ENCODE results near the gene HMGN5. TPM values are rescaled to one million over a fixed set of nuclear protein-coding genes. Genes with fewer than 3 reads are reported as not detected.

Gene HMGN5, protein sequence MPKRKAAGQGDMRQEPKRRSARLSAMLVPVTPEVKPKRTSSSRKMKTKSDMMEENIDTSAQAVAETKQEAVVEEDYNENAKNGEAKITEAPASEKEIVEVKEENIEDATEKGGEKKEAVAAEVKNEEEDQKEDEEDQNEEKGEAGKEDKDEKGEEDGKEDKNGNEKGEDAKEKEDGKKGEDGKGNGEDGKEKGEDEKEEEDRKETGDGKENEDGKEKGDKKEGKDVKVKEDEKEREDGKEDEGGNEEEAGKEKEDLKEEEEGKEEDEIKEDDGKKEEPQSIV
- 11.4 and 13.0 TPM in 2 replicates for total RNA-seq (2021)
- long read RNA-seq, partial matches to known transcripts = 2 of 6 reads
- long read RNA-seq, other reads (novel, unspliced or antisense) = 1 of 6 reads

DNA sequence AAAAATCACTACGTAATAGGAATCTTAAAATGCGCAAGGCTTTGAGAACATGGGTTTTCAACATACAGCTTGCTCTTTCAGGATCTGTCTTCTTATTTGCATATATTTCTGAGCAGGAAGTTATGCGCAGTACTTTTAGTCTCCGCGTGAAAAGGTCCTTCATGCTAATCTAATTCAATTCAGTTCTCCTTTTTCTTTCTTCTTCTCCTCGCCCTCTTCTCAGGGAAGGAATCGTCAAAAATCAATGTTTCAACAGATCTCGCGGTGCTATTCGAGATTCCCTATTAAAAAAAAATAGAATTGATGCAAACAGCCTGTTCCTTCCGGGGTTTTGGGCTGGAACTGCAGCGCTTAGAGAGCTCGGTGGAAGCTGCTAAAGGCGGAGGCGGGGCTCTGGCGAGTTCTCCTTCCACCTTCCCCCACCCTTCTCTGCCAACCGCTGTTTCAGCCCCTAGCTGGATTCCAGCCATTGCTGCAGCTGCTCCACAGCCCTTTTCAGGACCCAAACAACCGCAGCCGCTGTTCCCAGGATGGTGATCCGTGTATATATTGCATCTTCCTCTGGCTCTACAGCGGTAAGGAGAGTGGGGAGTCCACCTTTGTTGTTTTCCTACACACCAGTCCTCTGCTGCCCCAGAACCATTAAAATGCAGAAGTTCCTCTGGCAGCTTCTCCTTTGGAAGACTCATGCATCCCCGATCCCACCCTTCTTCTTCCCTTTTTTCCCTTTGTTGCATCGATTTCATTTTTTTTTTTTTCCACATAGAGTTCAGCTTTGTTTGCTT, at the start of gene HMGN5, which contains the start of gene SH3BGRL:
Gene HMGN5, minus strand, starts transcription at position 243 of the 785 bp plus-strand sequence. CDS start 80,364 bp downstream, outside the sequence.
Gene SH3BGRL, plus strand, starts transcription at position 432 of the 785 bp plus-strand sequence. Its CDS starts 99 bp downstream, at position 531.
- Histone ChIP-seq H3K4ac (ENCODE audit: low read depth, low read length) (no peak within 1 kb of the TSS; the same call in 1 of the 2 replicates), H3K18ac (ENCODE audit: insufficient read length, low read depth, low read length) (peak within 1 kb of the TSS; percentile 86), H3K4me1 (ENCODE audit: insufficient read depth, low read length) (no peaks in the 10 kb centered on the region), H3T11ph (ENCODE audit: low read length) (no peak within 1 kb of the TSS), H3K56ac (ENCODE audit: insufficient read length, low read depth, low read length) (no peak within 1 kb of the TSS), H3K14ac (ENCODE audit: insufficient read depth, low read length) (peak within 1 kb of the TSS; percentile 80; the same call in 1 of the 2 replicates), H3K23me2 (ENCODE audit: insufficient read length, low read depth, low read length, poor library complexity, severe bottlenecking) (peaks cover 3% of the 10 kb centered on the region), H4K5ac (ENCODE audit: insufficient read length, low read depth, low read length) (no peak within 1 kb of the TSS), H2BK5ac (ENCODE audit: insufficient read length, low read length) (no peak within 1 kb of the TSS), H3K9me3 (ENCODE audit: control insufficient read depth, low read depth, low read length) (peaks cover 4% of the 10 kb centered on the region), H2BK120ac (ENCODE audit: low read depth, low read length, poor library complexity, severe bottlenecking) (no peak within 1 kb of the TSS), H2BK20ac (ENCODE audit: low read depth, low read length, poor library complexity, severe bottlenecking) (no peak within 1 kb of the TSS), H2BK12ac (ENCODE audit: insufficient read length, low read depth, low read length) (no peak within 1 kb of the TSS), H3K9ac (ENCODE audit: extremely low read depth, insufficient read length, low read length) (peak within 1 kb of the TSS; percentile 89), H2AFZ (ENCODE audit: low read length) (peak within 1 kb of the TSS; percentile 90), H2BK15ac (ENCODE audit: low read depth, low read length) (no peak within 1 kb of the TSS), H3K79me2 (ENCODE audit: insufficient read depth, low read length) (peaks cover 4% of the 10 kb centered on the region; the same call in 1 of the 2 replicates), H2AK5ac (ENCODE audit: insufficient read length, low read length) (no peak within 1 kb of the TSS), H3K79me1 (ENCODE audit: insufficient read depth, low read depth, low read length, poor library complexity, severe bottlenecking) (no peaks in the 10 kb centered on the region), H4K91ac (ENCODE audit: insufficient read length, low read depth, low read length) (no peak within 1 kb of the TSS), H3K27ac (ENCODE audit: insufficient read length, low read depth, low read length) (peak within 1 kb of the TSS; percentile 69), H3K23ac (ENCODE audit: insufficient read length, low read depth, low read length) (no peak within 1 kb of the TSS), H4K20me1 (ENCODE audit: control insufficient read depth, insufficient read depth, insufficient read length) (no peaks in the 10 kb centered on the region), H3K4me2 (ENCODE audit: insufficient read depth, insufficient read length, low read length) (peak within 1 kb of the TSS; percentile 73), H4K8ac (replicated peaks; ENCODE audit: insufficient read length, low read depth, low read length) (no peak within 1 kb of the TSS), H3K27me3 (ENCODE audit: insufficient read depth, low read length) (no peaks in the 10 kb centered on the region)
- peaks cover 4 to 10% (median 5%) of the 10 kb centered on the region in 3 experiments; a peak in 5 of 7 replicates for H3K36me3 Mint-ChIP-seq (ENCODE audit: insufficient read depth in 1 of 3, low read depth in 3 of 3)
- H3K9me3 Mint-ChIP-seq = peaks cover 63 to 67% of the 10 kb centered on the region in 2 experiments
- H3K27me3 Mint-ChIP-seq (ENCODE audit: low read depth) = no peaks in the 10 kb centered on the region; the same call in 1 of the 2 replicates
- peaks cover 11 to 20% of the 10 kb centered on the region in 2 experiments; a peak in 3 of 4 replicates for H3K4me1 Mint-ChIP-seq
- peak; percentile 80 for DNase-seq
- peak within 1 kb of the TSS; percentile 91 to 92 for H3K4me3 Mint-ChIP-seq
- peak within 1 kb of the TSS; percentile 91 to 97 (median 94) for H3K27ac Mint-ChIP-seq
- TF ChIP-seq, protein P1, sequence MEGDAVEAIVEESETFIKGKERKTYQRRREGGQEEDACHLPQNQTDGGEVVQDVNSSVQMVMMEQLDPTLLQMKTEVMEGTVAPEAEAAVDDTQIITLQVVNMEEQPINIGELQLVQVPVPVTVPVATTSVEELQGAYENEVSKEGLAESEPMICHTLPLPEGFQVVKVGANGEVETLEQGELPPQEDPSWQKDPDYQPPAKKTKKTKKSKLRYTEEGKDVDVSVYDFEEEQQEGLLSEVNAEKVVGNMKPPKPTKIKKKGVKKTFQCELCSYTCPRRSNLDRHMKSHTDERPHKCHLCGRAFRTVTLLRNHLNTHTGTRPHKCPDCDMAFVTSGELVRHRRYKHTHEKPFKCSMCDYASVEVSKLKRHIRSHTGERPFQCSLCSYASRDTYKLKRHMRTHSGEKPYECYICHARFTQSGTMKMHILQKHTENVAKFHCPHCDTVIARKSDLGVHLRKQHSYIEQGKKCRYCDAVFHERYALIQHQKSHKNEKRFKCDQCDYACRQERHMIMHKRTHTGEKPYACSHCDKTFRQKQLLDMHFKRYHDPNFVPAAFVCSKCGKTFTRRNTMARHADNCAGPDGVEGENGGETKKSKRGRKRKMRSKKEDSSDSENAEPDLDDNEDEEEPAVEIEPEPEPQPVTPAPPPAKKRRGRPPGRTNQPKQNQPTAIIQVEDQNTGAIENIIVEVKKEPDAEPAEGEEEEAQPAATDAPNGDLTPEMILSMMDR (conservative IDR thresholded peaks at IDR 0.05) = peak; percentile 14; the same call in 1 of the 3 replicates
- no CpG with 5 or more reads among the region's 23 CpGs for WGBS (ENCODE audit: extremely low coverage, insufficient read length, low lambda C conversion rate)
